GM12878 (cell line): ENCODE measurements around the gene HEXIM2. TPM values are rescaled to one million over a fixed set of nuclear protein-coding genes. Genes with fewer than 3 reads are reported as not detected.

Experiments
- ATAC-seq: fragments of 200-7000 bp; cut with Tn5 transposase; 3 replicates; pipeline ENCODE4 v1.9.1; 2020; ENCODE audit warnings: mild to moderate bottlenecking, moderate library complexity
- BruUV-seq: library from RNA; stranded (reverse); fragments of 400-500 nt; replicated peaks from 2 replicates; lab custom pipeline; 2021; lab: Mats Ljungman, UMichigan
- CTCF ChIA-PET: fragments of 300-600 bp; sonication (Branson Sonifier 250); formaldehyde crosslinking; extraction: SDS; loops from one replicate; lab custom pipeline; 2021; ENCODE audit warnings: inconsistent platforms; lab: Yijun Ruan, JAX
- POLR2A ChIA-PET: fragments of 350-600 bp; formaldehyde crosslinking; extraction: SDS; loops from one replicate; lab custom pipeline; 2021; ENCODE audit warnings: inconsistent platforms; lab: Charles Lee
- RAD21 ChIA-PET: fragments of 300-600 bp; sonication (Branson Sonifier 250); formaldehyde crosslinking; loops from one replicate; lab custom pipeline; 2023; ENCODE audit warnings: antibody characterized with exemption; ENCODE audit not compliant: unreplicated experiment; lab: Charles Lee
- SMC1A ChIA-PET: fragments of 300-600 bp; sonication (Branson Sonifier 250); formaldehyde crosslinking; loops from one replicate; lab custom pipeline; 2023; ENCODE audit not compliant: unreplicated experiment, uncharacterized antibody; lab: Charles Lee
- DNase-seq: peaks from one replicate; pipeline ENCODE4 v3.0.0-alpha.2; 2011; ENCODE audit warnings: low read depth, low spot score
- FAIRE-seq: peaks from 3 replicates; lab custom pipeline; 2011; peaks lifted over from hg19 to GRCh38; lab: Jason Lieb, UNC
- H2AFZ ChIP-seq: 2 replicates; pipeline ENCODE4 v1.6.0; 2011; ENCODE audit warnings: low read depth, low read length, control low read depth; ENCODE audit not compliant: control insufficient read depth
- H3K27ac ChIP-seq: 2 replicates; pipeline ENCODE4 v1.5.1; 2011; ENCODE audit warnings: control low read depth; ENCODE audit not compliant: control insufficient read depth, insufficient read depth
- H3K27me3 ChIP-seq, 2 experiments: replicated peaks in 1 of 2; 2 replicates each; pipeline versions ENCODE4 v1.6.0 to v1.6.1; 2011; ENCODE audit warnings: low read length in 1 of 2; ENCODE audit not compliant: control insufficient read depth in 2 of 2, insufficient read depth in 2 of 2
- H3K36me3 ChIP-seq, 2 experiments: 2 replicates each; pipeline ENCODE4 v1.5.1; 2011; ENCODE audit warnings: low read length in 1 of 2; ENCODE audit not compliant: control insufficient read depth in 2 of 2, insufficient read depth in 2 of 2
- H3K4me1 ChIP-seq: 2 replicates; pipeline ENCODE4 v1.6.1; 2011; ENCODE audit warnings: mild to moderate bottlenecking, low read length, moderate library complexity, mixed read lengths; ENCODE audit not compliant: control insufficient read depth, insufficient read depth
- H3K4me2 ChIP-seq: 2 replicates; pipeline ENCODE4 v1.6.0; 2011; ENCODE audit warnings: control low read depth; ENCODE audit not compliant: control insufficient read depth, insufficient read depth
- H3K4me3 ChIP-seq: fragments of 200-600 bp; sonication (generic); 2 replicates; pipeline ENCODE4 v1.5.1; 2016
- H3K79me2 ChIP-seq: 2 replicates; pipeline ENCODE4 v1.6.0; 2011; ENCODE audit warnings: low read length; ENCODE audit not compliant: control insufficient read depth, insufficient read depth
- H3K9ac ChIP-seq: 2 replicates; pipeline ENCODE4 v1.8.0; 2011; ENCODE audit warnings: low read length, control low read depth, mixed read lengths; ENCODE audit not compliant: control insufficient read depth, insufficient read depth
- H3K9me3 ChIP-seq: replicated peaks from 3 replicates; pipeline ENCODE4 v1.5.1; 2011; ENCODE audit warnings: mild to moderate bottlenecking, low read length; ENCODE audit not compliant: control insufficient read depth, insufficient read depth
- H4K20me1 ChIP-seq: 2 replicates; pipeline ENCODE4 v1.6.0; 2011; ENCODE audit not compliant: control insufficient read depth, insufficient read depth
- JUNB ChIP-seq: IDR thresholded peaks from 2 replicates; pipeline ENCODE4 v1.6.1; 2016; ENCODE audit warnings: antibody characterized with exemption, mild to moderate bottlenecking
- RAD51 ChIP-seq: fragments of 450-650 bp; IDR thresholded peaks from 2 replicates; pipeline ENCODE4 v1.6.1; 2016; ENCODE audit warnings: moderate library complexity, mild to moderate bottlenecking, inconsistent platforms
- WGBS: methylation state at CpG from one replicate; pipeline ENCODE4 v1.1.6; 2016; ENCODE audit warnings: low lambda C conversion rate; ENCODE audit not compliant: insufficient replicate concordance, insufficient coverage; ENCODE audit errors: missing lambda C conversion rate; 5-methylcytosine and 5-hydroxymethylcytosine counted together
- in situ Hi-C: fragments of 300-500 bp; cut with MboI; formaldehyde crosslinking; loops from 9 replicates; pipeline ENCODE4 v1.14.3; 2018; ENCODE audit warnings: mixed read lengths
- intact Hi-C: fragments of 100-400 bp; cut with micrococcal nuclease; formaldehyde crosslinking; loops from one replicate; pipeline ENCODE4 v1.14.2; 2022; ENCODE audit not compliant: unreplicated experiment
- polyA plus RNA-seq, 11 experiments: library from polyadenylated mRNA; depleted of rRNA in 4 of 11; unstranded in 6 of 11; stranded (reverse) in 5 of 11; fragments of >200 nt; fragmentation: Nextera tagmentation in 4 of 11; fragmentation: Illumina TruSeq in 1 of 11; extraction: Ambion mirVana in 4 of 11; extraction: Trizol in 1 of 11; gene quantifications; 1 replicate in 1 of 11; 2 replicates in 10 of 11; pipeline versions ENCODE4 v1.2.1 to v1.2.3, GENCODE V29; 2011 to 2016; ENCODE audit warnings: inconsistent platforms in 2 of 11, missing spikeins in 2 of 11, low read depth in 1 of 11
- total RNA-seq, 4 experiments: library from RNA; depleted of rRNA in 3 of 4; stranded (reverse); fragments of >200 nt in 3 of 4; fragmentation: Illumina TruSeq in 1 of 4; extraction: Trizol in 1 of 4; gene quantifications; 2 replicates each; pipeline versions ENCODE4 v1.2.1 to v1.2.3, GENCODE V29; 2013 to 2021
- TF ChIP-seq, protein P1 (sequence below): fragments of 450-650 bp; IDR thresholded peaks from 2 replicates; pipeline ENCODE4 v1.6.1; 2017; ENCODE audit warnings: mild to moderate bottlenecking, moderate library complexity

Gene HEXIM2
- total and polyA plus RNA-seq, 10 of the 15 experiments (the other 5 are each of a cell fraction or from before 2014, with no cell fraction given): 0.10 to 10.3 (median 6.4) TPM

DNA sequence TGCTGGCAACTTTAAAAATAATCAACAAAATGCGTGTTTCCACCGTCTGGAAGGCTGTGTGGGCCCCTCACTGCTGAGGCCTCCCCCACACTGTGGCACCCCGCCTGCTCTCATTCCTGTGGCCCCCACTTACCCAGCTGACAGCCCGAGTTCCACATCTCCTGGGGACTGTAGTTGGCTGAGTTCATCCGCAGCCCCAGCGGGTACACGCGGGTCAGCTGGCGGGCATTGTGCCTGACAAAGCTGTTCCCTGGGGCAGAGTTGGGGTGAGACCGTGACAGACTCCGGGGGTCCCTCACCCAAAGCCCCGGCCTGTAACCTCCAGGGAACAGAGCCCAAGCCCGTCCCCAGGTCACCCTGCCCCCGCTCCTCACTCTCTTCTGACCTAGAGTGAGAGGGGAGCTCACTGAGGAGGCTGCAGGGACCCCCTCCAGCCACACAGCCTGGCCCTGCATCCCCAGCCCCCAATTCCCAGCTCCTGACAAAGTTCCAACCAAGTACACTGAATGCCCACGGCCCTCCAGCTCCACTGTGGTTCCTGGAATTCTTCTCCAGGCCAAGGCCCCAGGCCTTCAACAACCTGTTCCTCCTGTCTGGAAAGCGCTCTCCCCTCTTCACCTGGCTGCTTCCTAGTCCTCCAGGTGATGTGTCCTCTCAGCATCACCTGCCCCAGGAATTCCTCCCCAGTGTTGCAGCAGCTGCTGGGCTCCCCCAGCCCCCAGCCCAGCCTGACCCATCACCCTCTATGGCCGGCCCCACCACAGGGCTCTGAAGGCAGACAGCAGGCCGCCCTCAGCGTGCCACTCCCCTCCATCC lies 47.4 kb upstream of the HEXIM2 start:
- H3K9me3 ChIP-seq: no peaks in the 10 kb centered on the region

More for the DNA sequence above, 47.4 kb upstream of the HEXIM2 start:
- no peak overlapping the region for H3K27ac ChIP-seq
- no peaks in the 10 kb centered on the region for H3K79me2 ChIP-seq
- no peaks in the 10 kb centered on the region for H3K36me3 ChIP-seq
- H3K27me3 ChIP-seq: no peaks in the 10 kb centered on the region
- in situ Hi-C loops: no loop called here
- ChIA-PET POLR2A (no interaction called here), RAD21 (no interaction called here), SMC1A (no interaction called here), CTCF (interaction anchor here (1.5 kb wide), 1 partner anchor 18 kb away, joined by 4 read pairs; no protein-coding TSS in a partner anchor)
- 51% methylated on average over 19 of the region's 19 CpGs for WGBS
- no TSS peak for BruUV-seq
- intact Hi-C loops: loop anchor here (5.0 kb wide), 1 partner anchor 192 kb away; no protein-coding TSS in a partner anchor
- FAIRE-seq (no peak), ATAC-seq (no peak), DNase-seq (no peak)
- H2AFZ ChIP-seq: no peak overlapping the region
- H4K20me1 ChIP-seq: no peaks in the 10 kb centered on the region
- no peak overlapping the region for H3K4me3 ChIP-seq
- peaks cover 11% of the 10 kb centered on the region; the same call in 1 of the 2 replicates for H3K4me1 ChIP-seq
- H3K9ac ChIP-seq: no peak overlapping the region
- H3K4me2 ChIP-seq: no peak overlapping the region
- TF ChIP-seq, protein P1, sequence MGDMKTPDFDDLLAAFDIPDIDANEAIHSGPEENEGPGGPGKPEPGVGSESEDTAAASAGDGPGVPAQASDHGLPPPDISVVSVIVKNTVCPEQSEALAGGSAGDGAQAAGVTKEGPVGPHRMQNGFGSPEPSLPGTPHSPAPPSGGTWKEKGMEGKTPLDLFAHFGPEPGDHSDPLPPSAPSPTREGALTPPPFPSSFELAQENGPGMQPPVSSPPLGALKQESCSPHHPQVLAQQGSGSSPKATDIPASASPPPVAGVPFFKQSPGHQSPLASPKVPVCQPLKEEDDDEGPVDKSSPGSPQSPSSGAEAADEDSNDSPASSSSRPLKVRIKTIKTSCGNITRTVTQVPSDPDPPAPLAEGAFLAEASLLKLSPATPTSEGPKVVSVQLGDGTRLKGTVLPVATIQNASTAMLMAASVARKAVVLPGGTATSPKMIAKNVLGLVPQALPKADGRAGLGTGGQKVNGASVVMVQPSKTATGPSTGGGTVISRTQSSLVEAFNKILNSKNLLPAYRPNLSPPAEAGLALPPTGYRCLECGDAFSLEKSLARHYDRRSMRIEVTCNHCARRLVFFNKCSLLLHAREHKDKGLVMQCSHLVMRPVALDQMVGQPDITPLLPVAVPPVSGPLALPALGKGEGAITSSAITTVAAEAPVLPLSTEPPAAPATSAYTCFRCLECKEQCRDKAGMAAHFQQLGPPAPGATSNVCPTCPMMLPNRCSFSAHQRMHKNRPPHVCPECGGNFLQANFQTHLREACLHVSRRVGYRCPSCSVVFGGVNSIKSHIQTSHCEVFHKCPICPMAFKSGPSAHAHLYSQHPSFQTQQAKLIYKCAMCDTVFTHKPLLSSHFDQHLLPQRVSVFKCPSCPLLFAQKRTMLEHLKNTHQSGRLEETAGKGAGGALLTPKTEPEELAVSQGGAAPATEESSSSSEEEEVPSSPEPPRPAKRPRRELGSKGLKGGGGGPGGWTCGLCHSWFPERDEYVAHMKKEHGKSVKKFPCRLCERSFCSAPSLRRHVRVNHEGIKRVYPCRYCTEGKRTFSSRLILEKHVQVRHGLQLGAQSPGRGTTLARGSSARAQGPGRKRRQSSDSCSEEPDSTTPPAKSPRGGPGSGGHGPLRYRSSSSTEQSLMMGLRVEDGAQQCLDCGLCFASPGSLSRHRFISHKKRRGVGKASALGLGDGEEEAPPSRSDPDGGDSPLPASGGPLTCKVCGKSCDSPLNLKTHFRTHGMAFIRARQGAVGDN: no peak
- TF ChIP-seq JUNB (no peak), RAD51 (no peak)
